KG1 (cell line): ENCODE results near the gene SNED1.

Experiments
- DNase-seq: peaks from one replicate; lab custom pipeline; 2025; lab: John Stamatoyannopoulos, UW

Gene SNED1

GRCh38 chr2:240997856-240998705, at the start of gene SNED1:
SNED1 (plus strand) TSS chr2:240998618; CDS start chr2:240998838, 220 bp downstream.
- DNase-seq, result no peak

GRCh38 chr2:240948905-240949790, 49.3 kb upstream of the SNED1 start:
- no peak for DNase-seq

- DNase-seq, result no peak
Observed at GRCh38 chr2:240949791-240950705, 48.4 kb upstream of the SNED1 start.

GRCh38 chr2:240951045-240951594, 47.3 kb upstream of the SNED1 start:
- no peak for DNase-seq

- DNase-seq, result no peak
Observed at GRCh38 chr2:240952496-240953246, 45.7 kb upstream of the SNED1 start.

DNA sequence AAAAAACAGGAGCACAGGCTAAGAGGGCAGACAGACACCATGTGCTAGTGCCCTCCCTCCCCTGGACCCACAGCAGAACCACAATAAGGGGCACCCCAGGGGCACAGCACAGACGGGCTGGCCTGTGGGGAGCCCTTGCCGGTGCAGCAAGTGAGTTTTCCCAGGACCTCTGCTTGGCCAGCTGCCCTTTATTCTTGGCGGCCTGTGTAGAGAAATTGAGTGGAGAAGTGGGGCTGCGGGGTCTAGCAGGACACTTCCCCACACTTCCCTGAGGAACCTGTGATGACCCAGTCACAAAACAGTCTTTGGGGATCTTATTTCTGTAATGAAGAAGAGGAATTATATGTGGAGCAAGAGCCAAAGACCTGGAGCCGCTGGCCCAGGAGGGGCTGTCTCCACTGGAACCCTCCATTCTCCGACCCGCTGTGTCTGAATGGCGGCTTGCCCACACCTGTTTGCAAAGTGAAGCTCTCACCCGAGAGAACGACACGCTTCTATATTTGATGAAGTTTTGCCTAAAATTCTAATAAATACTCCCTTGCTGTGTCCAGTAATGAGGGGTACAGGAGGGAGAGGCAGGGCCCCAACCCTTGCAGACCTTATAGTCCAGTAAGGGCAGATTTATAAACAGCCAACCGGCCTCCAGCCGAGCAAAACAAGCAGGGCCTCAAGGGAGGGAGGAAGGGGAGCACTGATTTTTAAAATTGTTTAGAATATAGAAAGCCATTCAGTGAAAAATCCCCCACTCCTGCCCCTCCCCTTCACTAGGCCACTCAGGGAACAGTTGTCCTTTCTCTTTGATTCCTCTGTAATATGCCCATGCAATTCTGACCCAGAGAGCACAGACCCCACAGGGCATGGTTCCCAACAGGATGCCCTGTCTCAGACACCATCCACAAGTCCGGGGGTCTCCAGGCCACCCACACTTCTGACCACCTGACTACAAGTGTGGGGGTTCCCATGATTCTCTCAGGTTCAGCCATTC, 44.7 kb upstream of the SNED1 start:
- no peak for DNase-seq

DNA sequence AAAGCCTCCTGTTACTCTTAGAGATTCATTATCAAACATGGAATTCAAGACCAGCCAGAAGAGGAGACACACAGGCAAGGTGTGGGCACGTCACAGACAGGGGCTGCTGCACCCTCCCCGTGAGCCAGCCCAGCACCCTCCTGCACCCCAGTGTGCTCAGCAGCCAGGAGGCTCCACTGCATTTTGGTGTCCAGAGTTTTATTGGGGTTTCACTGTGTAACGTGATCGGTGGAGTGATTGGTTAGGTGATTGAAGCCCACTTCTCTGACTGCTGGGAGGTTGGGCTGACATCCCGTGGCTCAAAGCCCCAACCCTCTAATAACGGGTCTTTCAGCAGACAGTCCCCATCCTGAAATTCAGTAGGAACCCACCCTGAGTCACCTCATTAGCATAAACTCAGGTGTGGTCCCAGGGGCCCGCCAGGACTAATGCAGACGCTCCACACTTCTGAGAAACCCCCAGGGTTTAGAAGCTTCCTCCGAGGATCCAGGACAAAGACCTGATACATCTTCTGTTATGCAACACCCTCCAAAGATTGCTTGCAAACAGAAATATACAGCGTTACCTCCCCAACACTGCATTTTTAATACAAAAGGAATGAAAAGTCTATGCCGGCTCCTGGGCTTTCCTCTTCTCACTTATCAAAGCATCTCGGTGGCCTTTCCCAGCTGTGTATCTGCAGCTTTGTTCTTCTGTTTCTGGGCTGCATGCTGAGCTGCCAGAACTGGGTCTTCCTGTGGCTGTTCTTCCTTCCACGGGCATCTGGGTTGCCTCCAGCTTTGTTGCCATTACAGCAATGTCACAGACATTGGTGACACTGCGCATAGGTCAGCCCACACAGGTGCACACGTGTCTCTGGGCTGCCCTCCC, 43.7 kb upstream of the SNED1 start:
- no peak for DNase-seq

DNA sequence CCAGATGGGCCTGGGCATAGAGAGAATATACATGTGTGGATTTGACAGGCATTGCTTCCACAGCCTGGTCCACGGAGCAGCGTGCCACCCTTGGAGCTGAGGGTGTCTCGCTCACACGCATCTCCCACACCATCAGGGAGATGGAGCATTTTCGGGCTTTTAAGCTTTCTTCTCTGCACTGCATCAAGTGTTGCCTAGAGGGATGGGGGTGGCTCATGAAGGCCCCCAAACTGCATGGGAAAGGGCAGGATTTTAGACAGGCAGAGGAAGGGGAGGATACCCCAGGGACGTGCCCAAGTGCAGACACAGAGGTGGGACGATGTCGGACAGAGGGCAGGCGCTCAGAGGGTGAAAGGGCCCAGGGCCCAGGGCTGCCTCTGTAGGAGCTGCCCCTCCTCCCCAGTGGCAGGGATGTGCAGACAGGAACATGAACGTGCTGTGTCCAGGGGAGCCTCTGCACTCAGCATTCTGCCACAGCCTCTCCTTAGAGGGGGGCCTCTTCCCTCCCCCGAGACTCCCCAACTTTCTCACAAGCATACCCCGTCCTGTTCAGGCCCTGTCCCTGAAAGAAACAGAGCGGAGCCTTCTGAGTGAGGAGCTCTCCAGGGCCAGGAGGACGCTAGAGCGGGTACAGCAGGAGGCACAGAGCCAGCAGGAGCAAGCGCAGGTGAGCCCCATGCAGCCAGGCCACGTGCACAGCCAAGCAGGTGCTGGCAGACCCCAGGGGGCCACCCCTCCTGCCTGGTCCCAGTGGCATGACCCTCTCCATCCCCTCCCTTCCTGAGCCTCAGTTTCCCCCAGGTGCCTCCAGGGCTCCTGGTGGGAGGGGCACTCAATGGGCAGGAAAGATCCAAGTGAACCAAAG, 42.9 kb upstream of the SNED1 start:
- no peak for DNase-seq

GRCh38 chr2:240956171-240956934, 42.1 kb upstream of the SNED1 start:
- DNase-seq, result no peak

- no peak for DNase-seq
Observed at GRCh38 chr2:240956935-240957655, 41.3 kb upstream of the SNED1 start.

- DNase-seq, result no peak
Observed at GRCh38 chr2:240957656-240958365, 40.6 kb upstream of the SNED1 start.

GRCh38 chr2:240958366-240959213, 39.8 kb upstream of the SNED1 start:
- DNase-seq, result no peak

DNA sequence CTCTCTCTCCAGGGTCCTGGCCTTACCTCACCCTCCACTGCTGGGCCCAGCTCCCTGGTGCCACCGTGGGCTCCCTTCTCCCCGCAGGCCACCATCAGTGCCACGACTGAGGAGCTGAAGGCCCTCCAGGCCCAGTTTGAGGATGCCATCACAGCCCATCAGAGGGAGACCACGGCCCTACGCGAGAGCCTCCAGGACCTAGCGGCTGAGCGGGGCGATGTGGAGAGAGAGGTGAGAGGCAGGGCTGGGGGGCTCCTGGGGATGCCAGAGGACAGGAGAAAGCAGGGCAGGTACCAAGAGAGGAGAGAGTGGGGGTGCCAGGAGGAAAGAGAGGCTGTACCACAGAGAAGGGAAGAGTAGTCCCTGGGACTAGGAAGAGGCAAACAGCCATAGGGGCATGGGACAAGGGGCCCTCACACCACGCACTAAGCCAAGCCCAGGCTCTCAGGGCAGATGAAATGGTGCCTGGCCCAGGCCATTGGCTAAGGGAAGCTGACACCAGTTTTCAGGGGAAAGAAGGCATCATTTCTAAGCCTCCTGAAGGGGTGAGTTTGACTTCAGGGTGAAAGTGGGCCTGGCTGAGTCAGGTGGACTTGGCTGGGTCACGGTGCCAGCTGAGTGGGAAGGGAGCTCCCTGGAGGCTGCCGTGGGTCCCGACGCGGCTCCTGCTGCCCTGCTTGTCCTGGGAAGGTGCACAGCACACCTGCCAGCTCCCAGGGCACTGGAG, 39.0 kb upstream of the SNED1 start:
- DNase-seq, result no peak

GRCh38 chr2:240959941-240960308, 38.5 kb upstream of the SNED1 start:
- no peak for DNase-seq
